Islet precursor cell (in vitro differentiated cells): ENCODE results near the gene SOX13.
A peak's percentile ranks its signal among the peaks of the same experiment; 100 is the strongest.
"Not testable (repeated sequence)": the region's sequence is repeated elsewhere in the genome, so short reads cannot be mapped to it uniquely, and the experiment has no call there.

ENCODE experiments used
- DNase-seq: peaks from one replicate; pipeline ENCODE4 v3.0.0-alpha.2; 2018

The SOX13 gene

DNA sequence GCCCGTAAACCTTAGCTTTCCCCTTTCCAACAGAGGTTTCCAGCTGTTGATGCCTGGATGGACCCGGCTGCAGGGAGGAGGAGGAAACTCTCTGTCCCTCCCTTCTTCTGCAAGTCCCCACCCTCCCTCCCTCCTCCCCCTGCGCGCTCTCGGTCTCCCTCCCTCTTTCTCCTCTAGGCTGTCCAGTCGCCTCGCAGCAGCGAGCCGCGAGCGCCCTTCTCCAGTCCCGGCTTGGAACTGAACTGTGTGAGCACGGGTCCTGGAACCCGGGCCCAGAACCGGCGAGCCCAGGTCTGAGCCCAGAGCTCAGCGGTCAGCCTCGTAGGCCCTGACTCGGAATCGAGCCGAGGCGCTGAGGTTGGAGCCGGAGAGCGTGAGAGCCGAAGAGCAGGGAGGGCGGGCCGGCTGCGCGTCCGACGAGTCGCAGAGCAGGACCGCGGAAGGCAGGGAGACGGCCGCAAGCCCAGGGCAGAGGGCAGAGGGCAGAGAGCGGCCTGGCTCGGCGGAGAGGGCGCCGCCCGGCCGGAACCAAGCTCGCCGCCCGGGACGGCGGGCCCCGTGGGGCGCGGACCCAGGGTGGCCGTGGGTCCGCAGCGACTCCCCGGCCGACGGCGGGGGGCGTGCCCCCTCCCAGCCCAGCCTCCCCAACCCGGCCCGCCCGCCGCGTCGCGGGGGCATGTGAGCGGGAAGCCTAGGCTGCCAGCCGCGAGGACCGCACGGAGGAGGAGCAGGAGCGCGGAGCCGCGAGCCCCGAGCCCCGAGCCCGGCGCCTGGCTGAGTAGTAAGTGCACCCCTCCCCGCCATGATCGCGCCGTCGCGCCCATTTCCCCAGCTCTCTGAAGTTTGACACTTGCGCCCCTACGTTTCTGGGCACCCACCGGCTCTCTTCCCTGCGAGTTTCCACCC, at the start of gene SOX13:
Gene SOX13, plus strand, starts transcription at position 185 of the 906 bp plus-strand sequence. CDS start 39,801 bp downstream, outside the sequence.
- DNase-seq = peak; percentile 97

DNA sequence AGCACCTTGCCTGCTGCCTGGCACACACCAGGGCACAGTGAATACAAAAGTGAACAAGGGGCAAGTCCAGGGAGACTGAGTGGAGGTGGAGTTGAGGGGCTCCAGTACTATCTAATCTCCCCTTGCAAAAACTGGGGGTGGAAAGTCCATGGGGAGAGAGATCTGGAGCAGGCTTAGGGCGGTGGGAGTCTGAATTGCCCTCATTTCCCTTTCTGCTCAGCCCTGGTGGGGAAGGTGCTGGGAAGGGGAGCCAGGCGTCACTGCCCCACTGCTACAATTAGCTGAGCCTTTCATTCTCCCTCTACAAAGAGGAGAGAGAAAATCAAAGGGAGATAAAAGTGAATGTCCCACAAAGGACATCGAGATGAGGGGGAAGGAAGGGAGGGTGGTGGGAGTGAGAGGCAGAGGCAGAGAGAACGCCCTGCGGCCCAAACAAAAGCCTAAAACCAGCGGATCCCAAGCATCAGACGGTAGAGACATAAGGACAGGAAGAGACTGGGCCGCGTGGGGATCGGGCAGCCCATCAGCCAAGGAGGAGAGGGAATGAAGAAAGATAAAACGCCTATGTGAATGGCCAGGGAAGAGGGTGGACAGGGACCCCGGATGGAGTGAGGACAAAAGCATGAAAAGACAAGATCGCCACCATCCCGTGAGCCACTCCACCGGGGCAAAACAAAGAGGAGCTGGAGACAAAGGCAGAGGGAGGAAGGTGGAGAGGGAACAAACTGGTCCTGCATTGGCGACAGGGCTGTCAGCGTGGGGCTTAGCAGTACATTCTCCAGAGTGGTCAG, 46.8 kb upstream of the SOX13 start:
- no peak for DNase-seq

DNA sequence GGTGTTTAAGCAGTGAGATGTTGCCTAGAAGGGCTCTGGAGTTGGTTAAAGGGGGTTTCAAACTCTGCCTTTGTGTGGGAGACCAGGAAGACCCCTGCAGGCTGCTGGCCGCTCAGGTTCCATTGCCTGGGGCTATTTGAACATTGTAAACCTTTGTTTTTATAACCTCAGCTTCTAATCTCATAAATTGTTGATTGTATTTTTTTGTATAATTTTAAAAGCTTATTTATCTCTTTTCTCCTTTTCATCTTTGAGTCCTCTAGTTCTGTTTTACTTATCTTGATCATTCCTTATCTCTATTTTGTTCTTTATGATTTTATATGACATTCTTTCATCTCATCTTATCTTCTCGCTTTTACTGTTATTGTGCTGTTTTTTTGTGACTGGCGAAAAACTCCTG, 45.5 kb upstream of the SOX13 start:
- no peak for DNase-seq

DNA sequence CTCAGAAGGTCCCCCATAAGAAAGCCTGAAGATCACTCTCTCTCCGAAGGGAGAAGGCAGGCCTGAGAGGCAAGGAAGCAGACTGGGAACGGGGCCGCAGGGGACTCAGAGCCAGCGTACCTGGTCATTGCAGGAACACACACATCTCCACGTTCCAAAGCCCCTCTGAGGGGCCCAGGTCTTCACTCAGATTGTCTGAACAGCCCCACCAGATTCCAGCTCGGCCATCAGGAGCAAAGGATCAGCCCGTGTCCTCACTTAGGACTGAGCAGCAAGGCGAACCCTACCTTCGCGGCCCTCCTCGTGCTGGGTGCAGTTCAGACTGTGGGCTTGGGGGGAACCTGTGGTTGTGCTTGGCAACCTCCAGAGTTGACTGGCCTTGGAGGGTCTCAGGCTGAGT, 43.9 kb upstream of the SOX13 start:
- DNase-seq = no peak

DNA sequence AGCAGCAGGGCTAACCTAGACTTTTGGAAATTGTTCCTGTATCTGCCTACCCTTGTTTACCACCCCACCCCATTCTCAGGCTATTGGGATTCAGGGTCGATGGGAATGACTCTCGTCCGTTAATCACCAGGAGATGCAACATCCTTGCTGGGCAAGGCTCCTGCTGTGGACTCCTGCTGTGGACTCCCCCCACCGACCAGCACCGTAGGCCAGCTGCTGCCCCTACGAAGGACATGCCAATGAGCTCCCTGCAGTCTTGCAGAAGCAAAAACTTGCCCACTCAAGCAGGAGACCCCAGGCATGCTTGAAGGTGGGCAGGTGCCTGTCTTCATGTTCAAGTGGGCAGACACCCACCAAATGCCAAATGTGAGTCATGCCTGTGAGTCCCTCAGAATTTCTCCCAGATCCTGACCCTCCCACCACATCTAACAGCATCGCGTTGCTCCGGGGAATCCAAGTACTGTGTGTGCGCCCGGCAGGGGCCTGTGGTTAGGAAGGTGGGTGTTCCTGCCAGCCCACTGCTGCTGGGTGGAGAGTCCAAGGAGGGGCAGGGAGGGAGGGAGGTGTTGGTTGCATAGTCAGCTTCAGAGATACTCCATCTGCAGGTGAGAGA, 41.7 kb upstream of the SOX13 start:
- no peak for DNase-seq

DNA sequence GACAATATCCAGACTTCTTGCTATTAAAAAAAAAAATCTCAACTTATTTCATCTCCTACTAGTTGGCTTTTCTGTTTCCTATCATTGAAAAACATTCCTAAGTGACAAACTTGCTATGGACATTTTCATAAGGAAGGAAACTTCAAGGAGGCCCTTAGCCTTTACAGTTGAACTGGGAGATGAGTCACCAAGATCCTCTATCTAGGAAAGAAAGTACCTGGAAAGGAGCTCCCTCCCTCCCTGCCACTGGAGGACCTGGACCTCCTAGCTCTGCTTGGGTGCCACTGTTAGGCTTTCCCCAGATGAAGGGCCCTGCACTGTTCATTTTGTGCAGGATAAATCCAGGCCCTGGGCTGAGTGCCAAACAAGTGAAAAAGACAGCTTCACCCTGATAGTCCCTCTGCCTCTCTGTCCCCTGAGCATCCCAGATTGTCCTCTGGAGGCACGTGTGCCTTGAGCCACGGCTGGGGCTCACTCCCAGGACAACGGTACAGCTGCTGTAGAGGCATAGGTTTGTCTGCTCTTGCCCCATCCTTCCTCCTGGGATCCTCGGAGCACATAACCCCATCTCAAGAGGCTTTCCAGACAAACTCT, 40.2 kb upstream of the SOX13 start:
- no peak for DNase-seq

DNA sequence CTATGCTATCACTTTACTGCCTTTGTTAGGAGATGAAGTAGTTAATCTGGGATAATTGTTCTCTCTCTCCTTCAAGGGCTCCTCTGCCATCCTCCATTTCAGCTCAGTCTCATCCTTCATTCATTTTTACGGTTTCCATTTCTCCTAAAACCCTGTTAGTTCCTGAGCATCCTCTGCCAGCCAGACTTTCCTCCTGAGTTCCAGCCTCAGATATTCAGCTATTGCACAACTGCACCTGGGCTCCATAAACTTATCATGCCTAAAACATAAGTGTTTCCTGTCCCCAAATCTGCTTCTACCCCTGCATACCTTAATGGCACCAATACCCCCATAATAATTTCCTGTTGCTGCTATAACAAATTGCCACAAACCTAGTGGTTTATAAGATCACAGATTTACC, 39.6 kb upstream of the SOX13 start:
- DNase-seq = no peak

DNA sequence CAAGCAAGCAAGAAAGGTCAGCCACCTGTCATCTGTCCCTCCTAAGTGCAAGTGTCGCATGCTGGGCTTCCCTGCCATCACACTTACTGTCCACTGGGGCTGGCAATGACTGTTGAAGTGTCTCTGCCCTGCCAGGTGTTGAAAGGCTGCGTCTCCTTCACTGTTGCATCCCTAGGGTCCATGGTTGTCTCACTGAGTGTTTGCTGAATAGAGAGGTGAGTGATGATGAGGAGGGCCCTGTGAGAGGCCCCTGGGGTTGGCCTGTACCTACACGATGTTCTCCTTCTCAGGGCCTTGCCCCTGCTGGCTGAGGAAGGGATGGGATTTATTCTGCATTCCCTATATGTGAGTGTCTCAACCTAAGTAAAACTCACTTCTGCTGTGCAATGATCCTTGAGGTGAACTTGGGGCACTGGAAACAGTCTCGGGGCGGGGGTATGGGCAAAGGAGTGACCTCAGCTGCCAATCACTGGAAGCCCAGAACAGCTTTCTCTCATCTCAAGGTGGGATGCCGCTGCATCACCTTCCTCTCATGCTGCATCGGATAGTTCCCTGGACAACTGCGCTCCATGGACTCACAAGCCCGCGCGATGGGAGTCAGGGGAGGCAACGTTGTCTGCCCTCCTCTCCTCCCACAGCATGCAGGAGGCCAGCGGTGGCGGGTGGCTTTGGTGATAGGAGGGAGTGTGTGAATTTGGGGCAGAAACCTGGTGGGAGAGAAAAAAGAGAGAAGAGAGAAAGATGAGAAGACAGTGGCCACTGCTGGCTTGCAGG, 35.8 kb upstream of the SOX13 start:
- DNase-seq = no peak

DNA sequence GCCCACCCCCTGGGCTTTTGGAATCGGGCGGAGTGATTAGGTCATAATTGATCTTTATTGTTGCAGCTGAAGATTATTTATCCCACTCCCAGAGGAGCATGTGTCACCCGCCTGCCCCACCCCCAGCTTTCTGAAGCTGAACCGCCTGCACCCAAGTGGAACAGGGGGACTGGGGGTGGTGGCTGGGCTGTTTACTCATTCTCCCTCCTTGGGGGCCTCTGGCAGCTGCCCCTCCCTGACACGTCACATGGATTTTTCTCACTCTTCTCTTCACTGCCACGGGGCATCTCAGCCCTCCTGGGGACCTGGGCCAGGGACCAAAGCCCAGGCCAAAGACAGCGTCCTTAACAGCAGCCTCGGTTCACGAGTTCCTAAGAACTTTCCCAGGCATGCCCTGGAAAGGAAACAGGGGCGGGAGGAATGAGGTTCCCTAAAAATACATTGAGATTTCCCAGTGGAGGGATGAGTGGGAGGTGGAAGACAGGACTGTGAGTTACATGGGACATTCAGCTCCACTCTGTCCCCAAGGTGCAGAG, 31.6 kb upstream of the SOX13 start:
- DNase-seq = no peak

DNA sequence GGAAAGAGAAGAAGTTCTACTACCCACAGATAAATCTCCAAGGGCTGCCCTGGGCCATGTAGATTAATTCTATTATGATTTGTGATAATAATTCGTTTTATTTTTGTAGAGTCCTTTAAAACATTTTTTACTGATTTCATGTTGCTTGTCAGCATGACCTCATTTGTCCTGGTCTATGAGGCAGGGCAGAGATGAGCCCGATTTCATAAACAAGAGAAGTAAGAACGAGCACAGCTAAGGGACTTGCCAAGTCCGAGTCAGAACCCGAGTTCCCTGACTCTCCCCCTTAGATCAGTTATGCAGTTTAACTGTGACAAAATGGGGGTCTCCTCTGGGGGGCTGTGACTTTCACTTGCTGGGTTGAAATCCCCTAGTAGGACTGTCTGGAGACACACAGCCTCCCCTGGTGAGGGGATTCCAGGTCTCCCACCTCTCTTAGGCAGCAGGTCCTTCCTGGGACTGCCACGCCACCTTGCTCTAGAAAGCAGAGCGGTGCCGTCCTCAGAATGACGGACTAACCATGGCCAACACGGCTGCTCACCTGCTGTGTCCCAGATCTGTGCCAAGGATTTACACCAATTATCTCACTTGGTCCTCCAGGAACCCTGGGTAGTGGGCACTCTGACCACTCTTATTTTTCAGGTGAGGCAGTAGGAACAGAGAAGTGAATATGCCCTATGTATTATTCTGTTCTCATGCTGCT, 31.0 kb upstream of the SOX13 start:
- no peak for DNase-seq

DNA sequence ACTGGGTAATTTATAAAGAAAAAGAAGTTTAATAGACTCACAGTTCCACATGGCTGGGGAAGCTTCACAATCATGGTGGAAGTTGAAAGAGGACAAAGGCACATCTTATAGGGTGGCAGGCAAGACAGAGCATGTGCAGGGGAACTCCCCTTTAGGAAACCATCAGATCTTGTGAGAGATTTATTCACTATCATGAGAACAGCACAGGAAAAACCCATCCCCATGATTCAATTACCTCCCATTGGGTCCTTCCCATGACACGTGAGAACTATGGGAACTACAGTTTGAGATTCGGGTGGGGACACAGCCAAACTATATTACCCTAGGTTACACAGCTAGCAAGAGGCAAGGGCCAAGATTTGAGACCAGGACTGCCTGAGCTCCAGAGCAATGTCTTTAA, 30.4 kb upstream of the SOX13 start:
- DNase-seq = no peak

DNA sequence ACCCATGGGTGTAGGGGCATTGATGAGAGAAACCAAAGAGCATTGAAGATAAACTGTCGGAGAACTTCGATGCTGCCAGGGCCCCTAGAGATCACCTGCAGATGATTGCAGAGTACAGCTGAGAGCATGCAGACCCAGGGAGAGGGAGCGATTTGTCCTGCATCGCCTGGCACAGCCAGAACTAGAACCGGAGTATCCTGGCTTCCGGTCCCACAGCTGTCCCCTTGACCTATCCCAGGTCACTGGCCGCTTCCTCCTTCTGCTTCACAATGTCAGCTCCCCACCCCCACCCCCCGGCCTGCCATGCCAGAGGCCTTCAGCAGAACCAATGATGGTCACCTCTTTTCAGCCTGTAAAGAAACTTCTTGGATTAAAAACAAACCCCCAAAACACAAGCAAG, 29.2 kb upstream of the SOX13 start:
- no peak for DNase-seq

DNA sequence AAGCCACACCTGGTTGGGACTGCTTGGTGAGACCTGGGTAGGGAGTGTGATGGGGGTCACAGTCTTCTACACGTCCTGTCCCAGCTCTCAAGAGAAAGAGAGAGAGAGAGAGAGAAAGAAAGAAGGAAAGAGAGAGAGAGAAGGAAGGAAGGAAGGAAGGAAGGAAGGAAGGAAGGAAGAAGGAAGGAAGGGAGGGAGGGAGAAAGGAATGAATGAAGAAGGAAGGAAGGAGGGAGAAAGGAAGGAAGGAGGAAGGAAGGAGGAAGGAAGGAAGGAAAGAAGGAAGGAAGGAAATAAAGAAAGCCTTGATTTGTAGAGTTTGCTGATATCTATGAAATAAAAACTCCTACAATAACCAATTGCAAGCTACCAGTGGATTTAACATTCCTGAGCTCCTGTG, 28.5 kb upstream of the SOX13 start:
- no peak for DNase-seq

DNA sequence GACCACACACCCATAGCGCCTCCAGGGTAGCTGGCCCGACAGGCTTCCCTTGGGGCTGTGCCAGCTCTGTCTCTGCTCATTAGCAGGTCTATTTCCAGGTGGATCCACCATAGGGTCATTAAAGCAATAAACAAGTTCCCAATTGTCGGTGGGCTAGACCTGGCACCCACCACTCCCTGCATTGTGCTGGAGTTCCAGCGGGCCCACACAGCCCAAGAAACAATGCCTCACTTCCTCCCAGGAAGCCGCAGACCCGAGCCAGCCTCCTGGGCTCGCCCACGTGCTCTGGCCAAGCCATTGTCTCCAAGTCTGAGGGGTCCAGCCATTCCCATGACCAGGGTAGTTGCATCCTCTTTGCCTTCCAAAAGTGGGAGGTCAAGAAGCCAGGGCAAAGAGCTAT, 27.5 kb upstream of the SOX13 start:
- DNase-seq = no peak

DNA sequence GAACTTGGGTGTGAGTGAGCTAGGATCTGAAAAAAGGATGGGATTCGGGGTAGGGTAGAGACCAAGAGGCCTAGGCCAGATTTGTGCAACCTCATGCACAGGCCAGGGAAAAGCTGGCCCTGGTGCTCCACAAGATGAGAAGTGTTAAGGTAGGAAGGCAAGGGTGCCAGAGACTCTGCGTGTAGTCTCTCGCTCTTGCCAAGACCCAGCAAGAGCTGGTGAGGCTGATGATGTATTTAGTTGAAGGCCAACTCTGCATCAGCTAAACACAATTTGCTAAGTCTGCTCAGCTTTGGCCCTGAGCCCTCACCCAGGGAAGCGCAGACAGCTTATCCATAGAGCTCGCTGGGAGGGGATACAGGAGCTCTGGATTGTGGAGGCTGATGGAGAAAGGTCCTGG, 26.6 kb upstream of the SOX13 start:
- DNase-seq = no peak

DNA sequence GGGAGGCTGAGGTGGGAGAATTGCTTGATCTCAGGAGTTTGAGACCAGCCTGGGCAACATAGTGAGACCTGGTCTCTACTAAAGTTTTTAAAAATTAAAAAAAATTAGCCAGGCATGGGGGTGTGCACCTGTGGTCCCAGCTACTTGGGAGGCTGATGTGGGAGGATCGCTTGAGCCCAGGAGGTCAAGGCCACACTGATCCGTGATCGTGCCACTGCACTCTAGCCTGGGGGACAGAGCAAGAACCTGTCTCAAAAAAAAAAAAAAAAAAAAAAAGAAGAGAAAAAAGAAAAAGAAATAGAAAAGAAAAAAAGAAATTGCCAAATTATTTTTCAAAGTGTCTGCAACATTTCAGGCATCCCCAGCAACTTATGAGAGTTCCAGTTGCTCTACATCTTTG, 24.1 kb upstream of the SOX13 start:
- not testable (repeated sequence) for DNase-seq

DNA sequence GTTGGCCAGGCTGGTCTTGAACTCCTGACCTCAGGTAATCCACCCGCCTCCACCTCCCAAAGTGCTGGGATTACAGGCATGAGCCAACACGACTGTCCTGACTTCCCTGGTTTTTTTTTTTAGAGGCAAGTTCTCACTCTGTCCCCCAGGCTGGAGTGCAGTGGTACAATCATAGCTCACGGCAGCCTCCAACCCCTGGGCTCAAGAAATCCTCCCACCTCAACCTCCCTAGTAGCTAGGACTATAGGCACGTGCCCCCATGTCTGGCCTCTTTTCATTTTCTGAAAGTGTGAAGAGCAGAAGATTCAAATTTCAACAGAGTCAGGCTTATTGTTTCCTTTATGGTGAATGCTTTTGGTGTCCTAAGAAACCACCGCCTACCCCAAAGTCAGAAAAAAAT, 21.7 kb upstream of the SOX13 start:
- DNase-seq = no peak

DNA sequence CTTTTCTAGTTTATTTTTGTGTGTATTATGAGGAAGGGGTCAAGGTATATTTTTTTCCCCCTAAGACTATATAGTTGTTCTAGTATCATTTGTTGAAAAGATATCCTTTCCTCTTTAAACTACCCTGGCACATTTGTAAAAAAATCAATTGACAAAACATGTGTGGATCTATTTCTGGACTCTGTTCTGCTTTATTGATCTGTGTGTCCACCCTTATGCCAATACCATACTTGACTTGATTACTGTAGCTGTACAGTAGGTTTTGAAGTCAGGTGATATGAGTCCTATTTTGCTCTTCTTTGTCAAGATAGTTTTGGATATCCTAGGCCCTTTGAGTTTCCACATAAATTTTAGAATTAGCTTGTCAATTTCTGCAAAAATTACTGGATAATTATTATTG, 21.2 kb upstream of the SOX13 start:
- no peak for DNase-seq

DNA sequence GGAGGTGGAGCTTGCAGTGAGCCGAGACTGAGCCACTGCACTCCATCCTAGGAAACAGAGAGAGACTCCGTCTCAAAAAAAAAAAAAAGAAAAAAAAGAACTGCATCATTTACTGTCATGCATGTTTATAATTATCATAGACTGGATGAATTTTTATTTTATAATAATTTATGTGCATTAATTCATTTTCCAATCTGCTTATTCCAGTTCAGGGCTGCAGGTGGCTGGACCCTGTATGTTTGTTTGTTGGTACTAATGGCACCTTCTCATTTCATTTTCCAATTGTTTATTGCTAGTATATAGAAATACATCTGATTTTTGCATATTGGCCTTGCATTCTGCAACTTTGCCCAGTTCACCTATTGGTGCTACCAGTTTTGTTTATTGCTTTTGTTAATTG, 19.0 kb upstream of the SOX13 start:
- no peak for DNase-seq

DNA sequence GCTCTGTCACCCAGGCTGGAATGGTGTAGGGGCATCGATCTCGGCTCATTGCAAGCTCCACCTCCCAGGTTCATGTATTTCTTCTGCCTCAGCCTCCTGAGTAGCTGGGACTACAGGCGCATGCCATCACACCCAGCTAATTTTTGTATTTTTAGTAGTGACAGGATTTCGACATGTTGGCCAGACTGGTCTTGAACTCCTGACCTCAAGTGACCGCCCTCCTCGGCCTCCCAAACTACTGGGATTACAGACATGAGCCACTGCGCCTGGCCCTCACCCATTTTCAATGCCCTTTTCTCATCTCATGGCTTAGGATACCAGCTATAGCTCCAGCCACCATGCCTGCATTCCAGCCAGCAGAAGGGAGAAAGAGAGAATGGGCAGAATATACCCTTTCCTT, 12.9 kb upstream of the SOX13 start:
- DNase-seq = no peak

DNA sequence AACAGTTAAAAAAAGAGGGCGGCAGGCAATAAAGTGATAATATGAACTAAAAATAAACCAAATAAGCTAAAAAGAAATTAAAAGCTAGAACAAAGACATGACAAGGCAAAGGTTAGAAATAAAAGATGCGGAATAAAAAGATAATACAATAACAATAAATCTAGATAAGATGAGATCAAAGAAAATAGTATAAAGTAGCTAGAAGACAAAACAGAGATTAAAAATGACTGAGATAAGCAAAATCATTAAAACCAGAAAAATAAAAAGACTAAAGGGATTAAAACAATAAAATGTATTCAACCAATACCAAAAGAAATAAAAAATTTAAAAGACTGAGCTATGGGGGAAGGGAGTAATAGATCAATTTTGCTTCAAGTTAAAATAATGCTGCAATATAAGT, 10.8 kb upstream of the SOX13 start:
- no peak for DNase-seq
